K562 (cell line): Measurements from ENCODE around the gene DCAF6. TPM values are rescaled to one million over a fixed set of nuclear protein-coding genes. Genes with fewer than 3 reads are reported as not detected.
A peak's percentile ranks its signal among the peaks of the same experiment; 100 is the strongest.

ENCODE experiments used
- CHAMP1 ChIP-seq: fragments of 450-650 bp; IDR thresholded peaks from 2 replicates; pipeline ENCODE4 v1.6.1; 2016; ENCODE audit warnings: mild to moderate bottlenecking
- DPF2 ChIP-seq: fragments of 450-650 bp; IDR thresholded peaks from 2 replicates; pipeline ENCODE4 v1.6.1; 2016
- EGR1 ChIP-seq: fragments of 450-650 bp; conservative IDR thresholded peaks from 2 replicates; pipeline ENCODE4 v1.6.1; 2017; ENCODE audit warnings: mild to moderate bottlenecking
- JUND ChIP-seq, 2 experiments: IDR thresholded peaks; 2 replicates in 1 of 2; 3 replicates in 1 of 2; pipeline ENCODE4 v1.6.1; 2011; ENCODE audit warnings: borderline replicate concordance in 2 of 2, low read depth in 2 of 2, low read length in 2 of 2, improper control_type of control experiment in 1 of 2, missing biosample characterization in 1 of 2, missing genetic modification characterization in 1 of 2, missing genetic modification reagents in 1 of 2
- MLX ChIP-seq, 2 experiments: fragments of 450-650 bp in 1 of 2; sonication (generic) in 1 of 2; formaldehyde crosslinking; conservative IDR thresholded peaks; 2 replicates each; pipeline versions ENCODE4 v1.4.0 to v1.8.1; 2020 to 2022; ENCODE audit warnings: mild to moderate bottlenecking in 1 of 2, missing genetic modification reagents in 1 of 2
- MNT ChIP-seq, 2 experiments: fragments of 450-650 bp; conservative IDR thresholded peaks; 2 replicates each; pipeline ENCODE4 v1.6.1; 2017; ENCODE audit warnings: mild to moderate bottlenecking in 2 of 2, moderate library complexity in 2 of 2
- NBN ChIP-seq: fragments of 450-650 bp; IDR thresholded peaks from 2 replicates; pipeline ENCODE4 v1.6.1; 2016; ENCODE audit warnings: low read depth, mild to moderate bottlenecking
- NFE2L1 ChIP-seq: fragments of 450-650 bp; IDR thresholded peaks from 2 replicates; pipeline ENCODE4 v1.6.1; 2016; ENCODE audit warnings: missing genetic modification characterization, low read depth, mild to moderate bottlenecking, missing compliant biosample characterization, moderate library complexity, borderline replicate concordance
- NFYB ChIP-seq: IDR thresholded peaks from 2 replicates; pipeline ENCODE4 v1.6.1; 2011; ENCODE audit warnings: mild to moderate bottlenecking, moderate library complexity; ENCODE audit not compliant: insufficient read length; ENCODE audit errors: extremely low read depth
- PHTF2 ChIP-seq: fragments of 250-450 bp; sonication (Bioruptor Pico); IDR thresholded peaks from 2 replicates; pipeline ENCODE4 v1.5.0; 2021; ENCODE audit warnings: mild to moderate bottlenecking
- RBM15 ChIP-seq: fragments of 200-400 bp; formaldehyde crosslinking; IDR thresholded peaks from 2 replicates; pipeline ENCODE4 v1.6.1; 2018; ENCODE audit warnings: mild to moderate bottlenecking, low read length, moderate library complexity; ENCODE audit not compliant: insufficient read depth
- TEAD2 ChIP-seq: fragments of 450-650 bp; IDR thresholded peaks from 2 replicates; pipeline ENCODE4 v1.6.1; 2016; ENCODE audit warnings: missing genetic modification characterization, control low read depth, missing compliant biosample characterization
- TFAM ChIP-seq: fragments of 250-450 bp; sonication (Bioruptor Pico); conservative IDR thresholded peaks from 2 replicates; pipeline ENCODE4 v1.5.0; 2021; ENCODE audit warnings: mild to moderate bottlenecking, moderate library complexity
- THRA ChIP-seq: fragments of 450-650 bp; IDR thresholded peaks from 2 replicates; pipeline ENCODE4 v1.6.1; 2017; ENCODE audit warnings: mild to moderate bottlenecking, moderate library complexity
- YY1 ChIP-seq, 3 experiments: IDR thresholded peaks; 2 replicates each; pipeline ENCODE4 v1.6.1; 2011; ENCODE audit warnings: low read length in 2 of 3, mild to moderate bottlenecking in 2 of 3, moderate library complexity in 2 of 3, borderline replicate concordance in 1 of 3, control low read depth in 1 of 3, low read depth in 1 of 3; ENCODE audit not compliant: insufficient read depth in 3 of 3, insufficient replicate concordance in 2 of 3, control insufficient read depth in 1 of 3, insufficient read length in 1 of 3; ENCODE audit errors: extremely low read depth in 1 of 3
- ZNF165 ChIP-seq: fragments of 250-450 bp; sonication (Bioruptor Pico); IDR thresholded peaks from 2 replicates; pipeline ENCODE4 v1.4.0; 2020; ENCODE audit warnings: borderline replicate concordance
- ZNF347 ChIP-seq: fragments of 450-650 bp; formaldehyde crosslinking; IDR thresholded peaks from 2 replicates; pipeline ENCODE4 v1.4.0; 2020; ENCODE audit warnings: low read depth, mild to moderate bottlenecking, moderate library complexity
- ZNF644 ChIP-seq: fragments of 200-800 bp; sonication (Bioruptor generic); IDR thresholded peaks from 2 replicates; pipeline ENCODE4 v1.6.1; 2016; ENCODE audit warnings: low read depth, missing genetic modification characterization, missing compliant biosample characterization
- polyA plus RNA-seq, 8 experiments: library from polyadenylated mRNA; depleted of rRNA in 4 of 8; stranded (reverse) in 5 of 8; unstranded in 3 of 8; fragments of >200 nt; fragmentation: Nextera tagmentation in 2 of 8; fragmentation: Illumina TruSeq in 1 of 8; extraction: Ambion mirVana in 2 of 8; extraction: Trizol in 1 of 8; gene quantifications; 2 replicates each; pipeline versions ENCODE4 v1.2.1 to v1.2.3, GENCODE V29; 2011 to 2014; ENCODE audit warnings: inconsistent platforms in 1 of 8, missing spikeins in 1 of 8
- total RNA-seq, 7 experiments: library from RNA; depleted of rRNA in 6 of 7; stranded (reverse); fragments of >200 nt in 6 of 7; fragmentation: Illumina TruSeq in 2 of 7; extraction: Trizol in 2 of 7; gene quantifications; 2 replicates each; pipeline versions ENCODE4 v1.2.1 to v1.2.3, GENCODE V29; 2011 to 2021; ENCODE audit warnings: low replicate concordance in 1 of 7
- TF ChIP-seq, protein P1 (sequence below): sonication (generic); formaldehyde crosslinking; IDR thresholded peaks from 2 replicates; pipeline ENCODE4 v1.8.0; 2022; ENCODE audit warnings: missing genetic modification reagents, mild to moderate bottlenecking, borderline replicate concordance

DCAF6 gene
- total and polyA plus RNA-seq, 9 of the 15 experiments (the other 6 are each of a cell fraction or from before 2014, with no cell fraction given): 19.1 to 102 (median 46.3) TPM

DNA sequence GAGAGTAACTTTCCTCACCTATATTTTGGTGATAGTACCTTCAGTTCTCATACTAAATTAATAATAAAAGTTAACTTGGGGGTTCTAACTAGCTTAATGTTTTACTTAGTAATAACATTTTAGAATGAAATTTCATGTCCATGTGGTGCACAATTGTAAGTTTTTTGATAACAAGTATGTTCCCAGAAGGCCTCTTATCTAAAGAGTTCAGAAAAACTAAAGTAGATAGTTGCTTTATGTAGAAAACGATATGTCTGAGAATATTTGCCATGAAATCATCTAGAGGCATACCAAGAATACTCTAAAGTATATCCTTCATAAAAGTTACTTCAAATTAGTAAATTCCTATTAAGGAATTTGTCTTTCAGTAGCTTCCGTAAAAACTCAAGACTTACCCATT is 12.4 kb upstream of the DCAF6 start (continued):
- no peak for TF ChIP-seq TFAM (CRISPR knock-in tag)
- no peak for TF ChIP-seq NFYB
- no peak for TF ChIP-seq ZNF165
- no peak for TF ChIP-seq TEAD2 (tag)
- no peak for TF ChIP-seq RBM15
- TF ChIP-seq EGR1: no peak
- no peak for TF ChIP-seq YY1 (IDR thresholded peaks at IDR 0.05; ENCODE audit: borderline replicate concordance in 1 of 3, control insufficient read depth in 1 of 3, extremely low read depth in 1 of 3, insufficient read depth in 3 of 3, insufficient read length in 1 of 3, insufficient replicate concordance in 2 of 3, low read depth in 1 of 3, low read length in 2 of 3)
- TF ChIP-seq, protein P1, sequence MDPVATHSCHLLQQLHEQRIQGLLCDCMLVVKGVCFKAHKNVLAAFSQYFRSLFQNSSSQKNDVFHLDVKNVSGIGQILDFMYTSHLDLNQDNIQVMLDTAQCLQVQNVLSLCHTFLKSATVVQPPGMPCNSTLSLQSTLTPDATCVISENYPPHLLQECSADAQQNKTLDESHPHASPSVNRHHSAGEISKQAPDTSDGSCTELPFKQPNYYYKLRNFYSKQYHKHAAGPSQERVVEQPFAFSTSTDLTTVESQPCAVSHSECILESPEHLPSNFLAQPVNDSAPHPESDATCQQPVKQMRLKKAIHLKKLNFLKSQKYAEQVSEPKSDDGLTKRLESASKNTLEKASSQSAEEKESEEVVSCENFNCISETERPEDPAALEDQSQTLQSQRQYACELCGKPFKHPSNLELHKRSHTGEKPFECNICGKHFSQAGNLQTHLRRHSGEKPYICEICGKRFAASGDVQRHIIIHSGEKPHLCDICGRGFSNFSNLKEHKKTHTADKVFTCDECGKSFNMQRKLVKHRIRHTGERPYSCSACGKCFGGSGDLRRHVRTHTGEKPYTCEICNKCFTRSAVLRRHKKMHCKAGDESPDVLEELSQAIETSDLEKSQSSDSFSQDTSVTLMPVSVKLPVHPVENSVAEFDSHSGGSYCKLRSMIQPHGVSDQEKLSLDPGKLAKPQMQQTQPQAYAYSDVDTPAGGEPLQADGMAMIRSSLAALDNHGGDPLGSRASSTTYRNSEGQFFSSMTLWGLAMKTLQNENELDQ (CRISPR knock-in tag): no peak
- TF ChIP-seq DPF2: peak; percentile 45; the same call in 1 of the 2 replicates
- TF ChIP-seq NBN: no peak
- 0 out of 2 replicates have a peak, but pooled peaks have one; percentile 15 for TF ChIP-seq JUND (IDR thresholded peaks at IDR 0.05; ENCODE audit: borderline replicate concordance, low read depth, low read length)
- no peak for TF ChIP-seq JUND (tag; IDR thresholded peaks at IDR 0.05; ENCODE audit: borderline replicate concordance, low read depth, low read length)
- no peak for TF ChIP-seq ZNF347 (CRISPR knock-in tag)
- no peak; a peak in 1 of 4 replicates for TF ChIP-seq MNT (conservative IDR thresholded peaks at IDR 0.05)
- no peak for TF ChIP-seq PHTF2 (CRISPR knock-in tag)
- no peak for TF ChIP-seq ZNF644 (tag)
- TF ChIP-seq CHAMP1: no peak
- no peak for TF ChIP-seq MLX (CRISPR knock-in tag; conservative IDR thresholded peaks at IDR 0.05)
- TF ChIP-seq NFE2L1 (tag): no peak
- no peak for TF ChIP-seq THRA
